HEK293 (cell line): ENCODE results near the gene CORO2B.
A peak's percentile ranks its signal among the peaks of the same experiment; 100 is the strongest.

ENCODE experiments used
- CTCF ChIA-PET: fragments of 350-600 bp; formaldehyde crosslinking; extraction: SDS; loops from one replicate; lab custom pipeline; 2021; ENCODE audit warnings: antibody characterized with exemption; lab: Yijun Ruan, JAX
- POLR2A ChIA-PET: fragments of 300-600 bp; formaldehyde crosslinking; extraction: SDS; loops from one replicate; lab custom pipeline; 2020; ENCODE audit warnings: antibody characterized with exemption, inconsistent platforms; lab: Yijun Ruan, JAX
- H3K27ac ChIP-seq: fragments of 200-500 bp; sonication (Bioruptor generic); 2 replicates; pipeline ENCODE4 v1.5.1; 2014; ENCODE audit warnings: low read depth, low read length, control low read depth, inconsistent platforms; ENCODE audit errors: extremely low read depth
- H3K36me3 ChIP-seq, 2 experiments: fragments of 200-500 bp in 1 of 2; sonication (Bioruptor generic) in 1 of 2; 1 replicate in 1 of 2; 2 replicates in 1 of 2; pipeline ENCODE4 v1.5.1; 2014 to 2017; ENCODE audit warnings: inconsistent platforms in 2 of 2, low read length in 2 of 2; ENCODE audit not compliant: control insufficient read depth in 2 of 2, insufficient read depth in 1 of 2
- H3K4me1 ChIP-seq: fragments of 200-500 bp; sonication (Bioruptor generic); 2 replicates; pipeline ENCODE4 v1.5.1; 2014; ENCODE audit warnings: mild to moderate bottlenecking, low read length, inconsistent platforms; ENCODE audit not compliant: control insufficient read depth, insufficient read depth
- H3K4me3 ChIP-seq: 2 replicates; pipeline ENCODE4 v1.5.1; 2011; ENCODE audit warnings: low read depth, mild to moderate bottlenecking, control low read depth, low read length, moderate library complexity
- H3K9me3 ChIP-seq: fragments of 200-500 bp; sonication (Bioruptor generic); 2 replicates; pipeline ENCODE4 v1.5.1; 2014; ENCODE audit warnings: low read depth, low read length, inconsistent platforms; ENCODE audit not compliant: control insufficient read depth, insufficient read depth
- EGR2 ChIP-seq: fragments of 450-650 bp; formaldehyde crosslinking; IDR thresholded peaks from 2 replicates; pipeline ENCODE4 v1.5.1; 2016; ENCODE audit warnings: low read depth, missing biosample characterization, missing genetic modification characterization
- GLI2 ChIP-seq: fragments of 450-650 bp; formaldehyde crosslinking; IDR thresholded peaks from 2 replicates; pipeline ENCODE4; 2017; ENCODE audit warnings: missing biosample characterization, missing genetic modification characterization, low read depth, borderline replicate concordance
- GLIS2 ChIP-seq: fragments of 450-650 bp; formaldehyde crosslinking; IDR thresholded peaks from 2 replicates; pipeline ENCODE4 v1.5.1; 2016; ENCODE audit warnings: missing biosample characterization, missing genetic modification characterization
- HOXA7 ChIP-seq: sonication (generic); formaldehyde crosslinking; IDR thresholded peaks from 2 replicates; pipeline ENCODE4 v1.8.1; 2022; ENCODE audit warnings: missing genetic modification reagents, borderline replicate concordance
- KLF1 ChIP-seq: fragments of 450-650 bp; formaldehyde crosslinking; IDR thresholded peaks from 2 replicates; pipeline ENCODE4 v1.5.1; 2016; ENCODE audit warnings: missing biosample characterization, missing genetic modification characterization
- ZBTB8A ChIP-seq: fragments of 450-650 bp; formaldehyde crosslinking; IDR thresholded peaks from 2 replicates; pipeline ENCODE4 v1.5.1; 2016; ENCODE audit warnings: missing biosample characterization, missing genetic modification characterization
- ZFHX2 ChIP-seq: fragments of 450-650 bp; formaldehyde crosslinking; conservative IDR thresholded peaks from 2 replicates; pipeline ENCODE4 v1.5.1; 2016; ENCODE audit warnings: missing biosample characterization, missing genetic modification characterization
- ZNF10 ChIP-seq: fragments of 450-650 bp; formaldehyde crosslinking; IDR thresholded peaks from 2 replicates; pipeline ENCODE4 v1.5.1; 2017; ENCODE audit warnings: missing biosample characterization, missing genetic modification characterization
- ZNF112 ChIP-seq: fragments of 450-650 bp; formaldehyde crosslinking; IDR thresholded peaks from 2 replicates; pipeline ENCODE4 v1.5.0; 2017; ENCODE audit warnings: missing biosample characterization, missing genetic modification characterization
- ZNF121 ChIP-seq: fragments of 450-650 bp; formaldehyde crosslinking; IDR thresholded peaks from 2 replicates; pipeline ENCODE4 v1.5.1; 2016; ENCODE audit warnings: missing biosample characterization, missing genetic modification characterization
- ZNF16 ChIP-seq: fragments of 450-650 bp; formaldehyde crosslinking; IDR thresholded peaks from 2 replicates; pipeline ENCODE4 v1.5.1; 2016; ENCODE audit warnings: low read depth, missing biosample characterization, missing genetic modification characterization
- ZNF19 ChIP-seq: fragments of 450-650 bp; formaldehyde crosslinking; IDR thresholded peaks from 2 replicates; pipeline ENCODE4; 2016; ENCODE audit warnings: missing biosample characterization, missing genetic modification characterization, low read depth
- ZNF341 ChIP-seq: fragments of 450-650 bp; formaldehyde crosslinking; IDR thresholded peaks from 2 replicates; pipeline ENCODE4; 2016; ENCODE audit warnings: low read depth, missing biosample characterization, missing genetic modification characterization
- ZNF48 ChIP-seq: fragments of 450-650 bp; formaldehyde crosslinking; IDR thresholded peaks from 2 replicates; pipeline ENCODE4 v1.5.1; 2016; ENCODE audit warnings: missing biosample characterization, missing genetic modification characterization
- ZNF501 ChIP-seq: fragments of 450-650 bp; formaldehyde crosslinking; IDR thresholded peaks from 2 replicates; pipeline ENCODE4 v1.5.1; 2016; ENCODE audit warnings: missing biosample characterization, missing genetic modification characterization
- ZNF510 ChIP-seq: fragments of 450-650 bp; formaldehyde crosslinking; IDR thresholded peaks from 2 replicates; pipeline ENCODE4 v1.5.1; 2018; ENCODE audit warnings: mild to moderate bottlenecking, missing genetic modification characterization, missing biosample characterization; ENCODE audit not compliant: insufficient replicate concordance
- ZNF521 ChIP-seq: fragments of 450-650 bp; formaldehyde crosslinking; IDR thresholded peaks from 2 replicates; pipeline ENCODE4 v1.5.1; 2017; ENCODE audit warnings: missing biosample characterization, mild to moderate bottlenecking, missing genetic modification characterization
- ZNF623 ChIP-seq: fragments of 450-650 bp; formaldehyde crosslinking; IDR thresholded peaks from 2 replicates; pipeline ENCODE4 v1.5.1; 2016; ENCODE audit warnings: missing biosample characterization, missing genetic modification characterization
- ZNF654 ChIP-seq: fragments of 450-650 bp; formaldehyde crosslinking; IDR thresholded peaks from 2 replicates; pipeline ENCODE4 v1.5.1; 2016; ENCODE audit warnings: low read depth, missing biosample characterization, missing genetic modification characterization
- ZNF707 ChIP-seq: fragments of 450-650 bp; formaldehyde crosslinking; IDR thresholded peaks from 2 replicates; pipeline ENCODE4 v1.5.1; 2016; ENCODE audit warnings: missing biosample characterization, missing genetic modification characterization
- TF ChIP-seq, protein P1 (sequence below): fragments of 450-650 bp; formaldehyde crosslinking; IDR thresholded peaks from 2 replicates; pipeline ENCODE4 v1.5.1; 2017; ENCODE audit warnings: missing biosample characterization, missing genetic modification characterization
- TF ChIP-seq, protein P2 (sequence below): fragments of 450-650 bp; formaldehyde crosslinking; IDR thresholded peaks from 2 replicates; pipeline ENCODE4 v1.5.1; 2016; ENCODE audit warnings: missing biosample characterization, missing genetic modification characterization
- TF ChIP-seq, protein P3 (sequence below): fragments of 450-650 bp; formaldehyde crosslinking; IDR thresholded peaks from 2 replicates; pipeline ENCODE4 v1.5.1; 2016; ENCODE audit warnings: missing biosample characterization, missing genetic modification characterization
- TF ChIP-seq, protein P4 (sequence below): fragments of 450-650 bp; IDR thresholded peaks from 2 replicates; pipeline ENCODE4 v1.5.1; 2018; ENCODE audit warnings: missing biosample characterization, missing genetic modification characterization
- TF ChIP-seq, protein P5 (sequence below): fragments of 450-650 bp; IDR thresholded peaks from 2 replicates; pipeline ENCODE4 v1.5.1; 2018; ENCODE audit warnings: missing biosample characterization, mild to moderate bottlenecking, missing genetic modification characterization

The CORO2B gene

DNA sequence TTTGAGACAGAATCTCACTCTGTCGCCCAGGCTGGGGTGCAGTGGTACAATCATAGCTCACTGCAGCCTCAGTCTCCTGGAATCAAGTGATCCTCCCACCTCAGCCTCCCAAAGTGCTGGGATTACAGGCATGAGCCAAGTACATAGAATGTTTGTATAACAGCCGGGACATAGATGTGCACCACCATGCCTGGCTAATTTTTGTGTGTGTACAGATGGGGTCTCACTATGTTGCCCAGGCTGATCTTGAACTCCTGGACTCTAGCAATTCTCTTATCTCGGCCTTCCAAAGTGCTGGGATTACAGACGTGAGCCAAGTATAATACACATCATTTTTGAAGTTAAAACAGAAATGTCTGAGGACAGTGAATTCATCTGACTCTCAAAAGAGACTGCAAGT is 93.5 kb downstream of the CORO2B start:
- Histone ChIP-seq H3K4me3 (no peak overlapping the region), H3K27ac (no peak overlapping the region), H3K36me3 (no peaks in the 10 kb centered on the region), H3K4me1 (no peaks in the 10 kb centered on the region), H3K9me3 (no peaks in the 10 kb centered on the region)
- ChIA-PET POLR2A (no interaction called here), CTCF (interaction anchor here (0.6 to 12.2 kb wide), 13 partner anchors 20 to 419 kb away, joined by 3 to 421 read pairs (median 7); no protein-coding TSS in a partner anchor)
- no peak for TF ChIP-seq ZNF341
- TF ChIP-seq ZNF121 (tag by site-specific recombination), result peak; percentile 74; the same call in 1 of the 2 replicates

DNA sequence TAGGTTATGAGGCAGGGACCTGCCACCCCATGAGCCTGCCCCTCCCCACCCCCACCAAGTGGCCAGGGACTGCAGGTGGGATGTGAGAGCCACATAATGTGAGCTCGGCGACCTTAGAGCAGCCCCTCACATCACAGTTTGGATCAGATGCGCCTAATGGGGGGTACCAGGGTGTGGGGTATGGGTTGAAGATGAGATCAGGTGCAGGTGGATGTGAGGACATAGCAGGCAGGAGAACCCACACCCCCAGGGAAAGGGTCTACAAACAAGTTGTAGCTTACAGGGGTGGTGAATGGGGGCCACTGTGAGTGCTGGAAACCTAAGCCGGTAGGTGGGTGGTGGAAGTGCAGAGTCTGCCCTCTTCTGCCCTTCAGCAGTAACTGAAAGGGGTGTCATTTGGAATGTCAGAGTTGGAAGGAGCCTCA is 94.0 kb downstream of the CORO2B start:
- H3K4me3 ChIP-seq, result no peak overlapping the region
- peak; percentile 59 for TF ChIP-seq ZNF654 (tag by site-specific recombination)
- no peak for TF ChIP-seq KLF1
- no peak for TF ChIP-seq ZNF501 (tag by site-specific recombination)
- TF ChIP-seq, protein P1, sequence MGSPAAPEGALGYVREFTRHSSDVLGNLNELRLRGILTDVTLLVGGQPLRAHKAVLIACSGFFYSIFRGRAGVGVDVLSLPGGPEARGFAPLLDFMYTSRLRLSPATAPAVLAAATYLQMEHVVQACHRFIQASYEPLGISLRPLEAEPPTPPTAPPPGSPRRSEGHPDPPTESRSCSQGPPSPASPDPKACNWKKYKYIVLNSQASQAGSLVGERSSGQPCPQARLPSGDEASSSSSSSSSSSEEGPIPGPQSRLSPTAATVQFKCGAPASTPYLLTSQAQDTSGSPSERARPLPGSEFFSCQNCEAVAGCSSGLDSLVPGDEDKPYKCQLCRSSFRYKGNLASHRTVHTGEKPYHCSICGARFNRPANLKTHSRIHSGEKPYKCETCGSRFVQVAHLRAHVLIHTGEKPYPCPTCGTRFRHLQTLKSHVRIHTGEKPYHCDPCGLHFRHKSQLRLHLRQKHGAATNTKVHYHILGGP, result no peak
- TF ChIP-seq, protein P2, sequence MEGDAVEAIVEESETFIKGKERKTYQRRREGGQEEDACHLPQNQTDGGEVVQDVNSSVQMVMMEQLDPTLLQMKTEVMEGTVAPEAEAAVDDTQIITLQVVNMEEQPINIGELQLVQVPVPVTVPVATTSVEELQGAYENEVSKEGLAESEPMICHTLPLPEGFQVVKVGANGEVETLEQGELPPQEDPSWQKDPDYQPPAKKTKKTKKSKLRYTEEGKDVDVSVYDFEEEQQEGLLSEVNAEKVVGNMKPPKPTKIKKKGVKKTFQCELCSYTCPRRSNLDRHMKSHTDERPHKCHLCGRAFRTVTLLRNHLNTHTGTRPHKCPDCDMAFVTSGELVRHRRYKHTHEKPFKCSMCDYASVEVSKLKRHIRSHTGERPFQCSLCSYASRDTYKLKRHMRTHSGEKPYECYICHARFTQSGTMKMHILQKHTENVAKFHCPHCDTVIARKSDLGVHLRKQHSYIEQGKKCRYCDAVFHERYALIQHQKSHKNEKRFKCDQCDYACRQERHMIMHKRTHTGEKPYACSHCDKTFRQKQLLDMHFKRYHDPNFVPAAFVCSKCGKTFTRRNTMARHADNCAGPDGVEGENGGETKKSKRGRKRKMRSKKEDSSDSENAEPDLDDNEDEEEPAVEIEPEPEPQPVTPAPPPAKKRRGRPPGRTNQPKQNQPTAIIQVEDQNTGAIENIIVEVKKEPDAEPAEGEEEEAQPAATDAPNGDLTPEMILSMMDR (tag by site-specific recombination), result peak; percentile 67
- no peak for TF ChIP-seq ZNF48
- TF ChIP-seq GLIS2 (tag by site-specific recombination), result peak; percentile 57
- peak; percentile 58; the same call in 1 of the 2 replicates for TF ChIP-seq EGR2
- TF ChIP-seq, protein P3, sequence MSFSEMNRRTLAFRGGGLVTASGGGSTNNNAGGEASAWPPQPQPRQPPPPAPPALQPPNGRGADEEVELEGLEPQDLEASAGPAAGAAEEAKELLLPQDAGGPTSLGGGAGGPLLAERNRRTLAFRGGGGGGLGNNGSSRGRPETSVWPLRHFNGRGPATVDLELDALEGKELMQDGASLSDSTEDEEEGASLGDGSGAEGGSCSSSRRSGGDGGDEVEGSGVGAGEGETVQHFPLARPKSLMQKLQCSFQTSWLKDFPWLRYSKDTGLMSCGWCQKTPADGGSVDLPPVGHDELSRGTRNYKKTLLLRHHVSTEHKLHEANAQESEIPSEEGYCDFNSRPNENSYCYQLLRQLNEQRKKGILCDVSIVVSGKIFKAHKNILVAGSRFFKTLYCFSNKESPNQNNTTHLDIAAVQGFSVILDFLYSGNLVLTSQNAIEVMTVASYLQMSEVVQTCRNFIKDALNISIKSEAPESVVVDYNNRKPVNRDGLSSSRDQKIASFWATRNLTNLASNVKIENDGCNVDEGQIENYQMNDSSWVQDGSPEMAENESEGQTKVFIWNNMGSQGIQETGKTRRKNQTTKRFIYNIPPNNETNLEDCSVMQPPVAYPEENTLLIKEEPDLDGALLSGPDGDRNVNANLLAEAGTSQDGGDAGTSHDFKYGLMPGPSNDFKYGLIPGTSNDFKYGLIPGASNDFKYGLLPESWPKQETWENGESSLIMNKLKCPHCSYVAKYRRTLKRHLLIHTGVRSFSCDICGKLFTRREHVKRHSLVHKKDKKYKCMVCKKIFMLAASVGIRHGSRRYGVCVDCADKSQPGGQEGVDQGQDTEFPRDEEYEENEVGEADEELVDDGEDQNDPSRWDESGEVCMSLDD, result no peak
- peak; percentile 44; the same call in 1 of the 2 replicates for TF ChIP-seq ZFHX2
- TF ChIP-seq ZNF707, result no peak
- TF ChIP-seq ZNF10 (tag by site-specific recombination), result no peak
- TF ChIP-seq, protein P4, sequence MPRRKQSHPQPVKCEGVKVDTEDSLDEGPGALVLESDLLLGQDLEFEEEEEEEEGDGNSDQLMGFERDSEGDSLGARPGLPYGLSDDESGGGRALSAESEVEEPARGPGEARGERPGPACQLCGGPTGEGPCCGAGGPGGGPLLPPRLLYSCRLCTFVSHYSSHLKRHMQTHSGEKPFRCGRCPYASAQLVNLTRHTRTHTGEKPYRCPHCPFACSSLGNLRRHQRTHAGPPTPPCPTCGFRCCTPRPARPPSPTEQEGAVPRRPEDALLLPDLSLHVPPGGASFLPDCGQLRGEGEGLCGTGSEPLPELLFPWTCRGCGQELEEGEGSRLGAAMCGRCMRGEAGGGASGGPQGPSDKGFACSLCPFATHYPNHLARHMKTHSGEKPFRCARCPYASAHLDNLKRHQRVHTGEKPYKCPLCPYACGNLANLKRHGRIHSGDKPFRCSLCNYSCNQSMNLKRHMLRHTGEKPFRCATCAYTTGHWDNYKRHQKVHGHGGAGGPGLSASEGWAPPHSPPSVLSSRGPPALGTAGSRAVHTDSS (tag by site-specific recombination), result no peak
- no peaks in the 10 kb centered on the region for H3K4me1 ChIP-seq
- H3K27ac ChIP-seq, result no peak overlapping the region
- ChIA-PET POLR2A (no interaction called here), CTCF (interaction anchor here (0.6 to 12.2 kb wide), 19 partner anchors 9 to 420 kb away, joined by 3 to 421 read pairs (median 11); no protein-coding TSS in a partner anchor)
- no peaks in the 10 kb centered on the region for H3K36me3 ChIP-seq
- no peaks in the 10 kb centered on the region for H3K9me3 ChIP-seq

DNA sequence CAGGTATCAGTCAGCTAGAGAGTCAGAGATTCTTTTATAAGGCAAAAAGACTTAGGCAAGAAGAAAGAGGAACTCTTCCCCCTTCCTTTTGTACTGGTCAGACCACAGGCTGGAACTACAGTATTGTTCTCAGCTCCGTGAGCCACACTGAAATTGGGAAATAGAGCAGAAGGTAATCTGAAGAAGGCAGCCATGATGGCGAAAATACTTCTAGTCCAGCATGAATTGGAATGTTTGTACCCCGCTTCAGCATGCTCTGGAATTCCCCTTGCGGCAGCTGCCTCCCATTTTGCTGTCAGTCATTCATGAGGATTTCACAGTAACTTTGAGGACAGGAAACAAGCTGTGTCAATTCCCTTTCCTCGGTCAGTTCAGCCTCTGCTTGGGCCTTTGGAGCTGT is 96.2 kb downstream of the CORO2B start:
- ChIA-PET POLR2A (interaction anchor here (1.1 kb wide), 1 partner anchor 45 kb away, joined by 3 read pairs; no protein-coding TSS in a partner anchor), CTCF (interaction anchor here (0.6 to 12.2 kb wide), 38 partner anchors 9 to 931 kb away, joined by 3 to 421 read pairs (median 6); partner anchors contain the start of gene CORO2B)
- Histone ChIP-seq H3K27ac (no peak overlapping the region), H3K4me1 (no peaks in the 10 kb centered on the region), H3K4me3 (no peak overlapping the region), H3K36me3 (no peaks in the 10 kb centered on the region), H3K9me3 (no peaks in the 10 kb centered on the region)
- TF ChIP-seq ZNF510 (no peak), GLI2 (tag by site-specific recombination) (no peak), ZNF623 (tag by site-specific recombination) (no peak), ZNF16 (no peak), ZNF19 (tag by site-specific recombination) (no peak), ZNF112 (tag by site-specific recombination) (no peak), HOXA7 (CRISPR knock-in tag) (no peak), ZNF521 (tag by site-specific recombination) (no peak), ZBTB8A (no peak)
- TF ChIP-seq, protein P5, sequence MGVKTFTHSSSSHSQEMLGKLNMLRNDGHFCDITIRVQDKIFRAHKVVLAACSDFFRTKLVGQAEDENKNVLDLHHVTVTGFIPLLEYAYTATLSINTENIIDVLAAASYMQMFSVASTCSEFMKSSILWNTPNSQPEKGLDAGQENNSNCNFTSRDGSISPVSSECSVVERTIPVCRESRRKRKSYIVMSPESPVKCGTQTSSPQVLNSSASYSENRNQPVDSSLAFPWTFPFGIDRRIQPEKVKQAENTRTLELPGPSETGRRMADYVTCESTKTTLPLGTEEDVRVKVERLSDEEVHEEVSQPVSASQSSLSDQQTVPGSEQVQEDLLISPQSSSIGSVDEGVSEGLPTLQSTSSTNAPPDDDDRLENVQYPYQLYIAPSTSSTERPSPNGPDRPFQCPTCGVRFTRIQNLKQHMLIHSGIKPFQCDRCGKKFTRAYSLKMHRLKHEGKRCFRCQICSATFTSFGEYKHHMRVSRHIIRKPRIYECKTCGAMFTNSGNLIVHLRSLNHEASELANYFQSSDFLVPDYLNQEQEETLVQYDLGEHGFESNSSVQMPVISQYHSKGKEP (tag by site-specific recombination), result no peak
